Endometrium (tissue), 2 donors: ENCODE data around the gene ARID1B.

Source experiments
- FAIRE-seq: peaks from 2 replicates; lab custom pipeline; 2012; peaks lifted over from hg19 to GRCh38; lab: Jason Lieb, UNC
- donor health status: control.
- donor health status: control.

Gene ARID1B

DNA sequence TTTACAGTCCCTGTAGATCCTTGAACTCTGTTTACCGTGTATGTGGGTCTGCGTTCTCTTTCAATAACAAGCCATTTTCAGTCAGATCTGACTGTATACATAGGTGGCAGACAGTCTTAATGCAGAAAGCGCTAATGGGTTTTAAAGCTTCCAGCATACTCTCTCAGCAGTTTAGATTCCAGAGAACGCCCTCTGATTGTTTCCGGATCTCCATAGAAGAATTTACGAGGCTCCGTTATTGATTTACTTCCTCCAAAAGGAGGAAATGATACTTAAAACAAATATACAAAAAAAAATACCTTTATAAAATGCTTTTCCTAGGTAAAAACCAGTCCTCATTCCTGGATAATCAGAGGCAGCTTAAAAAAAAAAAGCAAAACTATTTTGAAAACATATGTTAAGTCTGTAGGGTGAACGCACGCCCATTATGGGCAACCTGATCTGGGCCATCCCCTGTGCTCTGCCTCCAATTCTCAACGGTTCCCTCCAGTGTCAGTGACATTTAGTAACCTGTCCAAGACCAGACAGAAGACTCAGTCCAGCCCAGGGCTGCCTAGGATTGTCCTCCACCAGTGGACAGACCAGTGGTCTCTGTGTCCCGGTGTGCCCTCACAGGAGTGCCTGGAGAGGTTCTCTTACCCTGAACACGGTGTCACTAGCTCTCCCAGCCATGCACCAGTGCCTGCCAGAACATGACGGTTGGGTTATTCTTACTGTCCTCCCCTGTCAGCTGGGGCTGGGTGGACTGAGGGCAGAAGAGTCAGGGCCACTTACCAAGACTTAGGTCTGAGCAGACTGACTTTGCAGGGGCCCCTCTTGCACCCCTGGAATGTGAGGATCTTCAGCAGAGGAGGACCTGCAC lies 217.3 kb downstream of the ARID1B start:
- FAIRE-seq, result no peak

DNA sequence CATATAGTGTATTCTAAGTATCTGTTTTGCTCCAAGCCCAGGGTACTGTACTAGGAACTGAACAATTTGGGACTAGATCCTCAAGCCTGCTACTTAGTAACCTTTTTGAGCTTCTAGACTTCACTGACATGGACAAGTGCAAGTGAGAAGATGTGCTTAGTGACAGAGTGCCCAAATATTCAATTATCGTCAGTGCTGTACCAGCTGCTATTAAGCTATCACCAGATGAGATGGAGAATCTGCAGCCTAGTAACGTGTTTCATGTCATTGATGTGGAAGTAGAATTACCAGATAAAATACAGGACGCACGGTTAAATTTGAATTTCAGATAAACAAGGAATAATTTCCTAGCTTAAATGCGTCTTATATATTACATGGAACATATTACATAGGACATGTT lies 218.3 kb downstream of the ARID1B start:
- no peak for FAIRE-seq

GRCh38 chr6:156996265-156996664 lies 219.1 kb downstream of the ARID1B start:
- no peak for FAIRE-seq

GRCh38 chr6:156998794-156999330 lies 221.7 kb downstream of the ARID1B start:
- no peak for FAIRE-seq

- no peak for FAIRE-seq
These were observed 222.6 kb downstream of the ARID1B start for GRCh38 chr6:156999762-157000161.

DNA sequence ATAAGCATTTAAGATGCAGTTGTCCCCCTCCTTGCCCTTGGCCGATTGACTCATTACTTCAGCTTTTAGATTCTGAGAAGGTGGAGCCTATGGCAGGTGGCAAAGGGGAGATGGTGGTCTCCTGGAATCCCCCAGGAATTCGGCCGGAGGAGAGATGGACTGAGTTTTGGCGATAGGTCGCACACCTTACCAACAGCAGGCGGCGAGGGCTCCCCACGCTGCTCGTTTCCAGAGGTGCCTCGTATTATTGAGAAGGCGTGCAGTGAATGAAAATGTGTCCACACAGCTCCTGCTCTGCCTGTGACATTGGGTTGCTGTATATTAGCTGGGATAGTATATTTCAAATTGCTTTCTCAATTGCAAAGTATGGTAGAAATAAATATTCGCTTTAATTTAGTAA lies 224.5 kb downstream of the ARID1B start:
- no peak for FAIRE-seq

DNA sequence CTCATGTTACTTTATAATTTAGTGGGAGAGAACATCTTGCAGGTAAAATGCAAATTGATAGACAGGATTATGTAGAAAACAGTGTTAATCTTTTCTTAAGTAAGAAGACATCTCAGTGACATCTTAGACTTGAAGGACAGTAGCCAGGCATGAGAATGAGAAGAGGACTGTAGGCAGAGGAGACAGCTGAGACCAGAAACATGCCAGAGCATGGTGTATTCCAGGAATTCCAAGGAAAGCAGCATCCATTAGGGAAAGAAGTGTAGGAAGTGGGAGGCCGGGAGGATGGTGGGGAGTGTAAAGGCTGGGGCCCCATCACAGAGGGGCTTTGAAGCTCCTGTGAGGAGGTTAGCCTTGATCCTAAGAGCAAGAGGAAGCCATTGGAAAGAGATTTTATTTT lies 225.6 kb downstream of the ARID1B start:
- FAIRE-seq, result no peak

DNA sequence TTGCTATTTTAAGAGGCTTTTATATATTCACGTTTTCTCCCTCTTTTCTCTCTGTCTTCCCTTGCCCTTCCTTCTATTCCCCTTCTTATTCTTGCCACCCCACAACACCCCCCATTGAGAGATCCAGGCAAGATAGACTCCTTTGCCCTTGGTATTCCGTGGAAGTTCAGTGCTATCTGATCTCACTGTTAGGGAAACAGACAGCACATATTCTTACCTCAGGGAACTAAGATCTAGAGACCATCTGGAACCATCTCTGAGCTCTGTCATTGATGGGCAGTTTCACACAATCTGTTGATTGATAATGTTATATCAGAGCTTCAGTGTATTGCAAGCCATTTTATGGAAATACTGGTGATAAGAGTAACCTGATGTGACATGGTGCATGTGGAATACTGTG lies 228.8 kb downstream of the ARID1B start:
- FAIRE-seq, result no peak

DNA sequence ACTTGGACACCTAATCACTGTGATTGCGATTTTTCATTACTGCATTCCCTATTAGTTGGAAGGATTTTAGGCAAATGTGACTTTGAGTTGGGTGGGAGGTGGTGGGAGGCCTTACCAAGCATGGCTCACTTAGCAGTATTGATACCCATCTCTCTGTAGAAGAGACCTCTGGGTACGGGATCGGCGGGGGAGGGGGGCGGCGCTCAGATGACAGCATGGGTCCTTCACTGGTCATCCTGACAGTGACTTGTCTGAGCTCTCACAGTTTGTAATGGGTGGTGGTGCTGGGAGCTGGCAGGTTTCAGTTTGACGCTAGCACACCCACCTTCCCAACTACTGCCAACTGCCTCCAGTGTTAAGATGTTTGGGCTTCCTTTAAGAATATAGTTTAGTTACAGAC lies 231.4 kb downstream of the ARID1B start:
- FAIRE-seq, result no peak

DNA sequence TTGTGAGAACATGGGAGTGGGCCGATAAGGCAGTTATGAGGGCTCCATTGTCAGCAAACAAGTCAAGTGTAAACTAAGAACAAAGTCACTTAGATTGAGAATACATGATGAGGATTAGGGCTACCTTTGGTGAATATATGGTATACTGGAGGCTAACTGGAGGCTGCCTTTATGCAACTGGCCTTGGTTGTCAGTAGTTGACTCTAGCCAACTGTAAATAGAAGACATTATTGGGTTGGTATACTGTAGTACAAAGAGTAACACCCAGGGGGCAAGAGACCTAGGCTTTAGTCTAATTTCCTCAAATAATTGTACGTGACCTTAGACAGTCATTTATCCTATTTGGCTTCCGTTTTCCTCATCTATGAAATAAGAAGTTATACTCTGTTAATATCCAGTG lies 235.2 kb downstream of the ARID1B start:
- no peak for FAIRE-seq

- FAIRE-seq, result no peak
These were observed 236.6 kb downstream of the ARID1B start for GRCh38 chr6:157013649-157014304.

DNA sequence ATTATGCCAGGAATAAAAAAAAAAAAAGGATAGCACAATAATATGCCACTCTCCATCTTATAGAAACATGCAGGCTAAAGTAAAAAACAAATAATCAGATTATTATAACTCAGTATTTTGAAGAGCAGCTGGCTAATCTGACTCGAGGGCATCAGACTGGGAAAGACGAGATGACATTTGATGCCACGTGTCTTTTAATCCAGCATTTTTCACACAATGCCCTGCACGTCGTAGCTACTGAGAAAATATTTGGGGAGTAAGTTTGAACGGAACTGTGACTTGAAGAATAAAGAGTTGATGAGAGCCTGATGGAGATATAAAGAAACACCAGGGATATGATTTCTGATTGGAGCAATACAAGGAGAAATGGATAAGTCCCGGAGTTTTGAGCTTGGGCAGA lies 237.7 kb downstream of the ARID1B start:
- no peak for FAIRE-seq

GRCh38 chr6:157017022-157017421 lies 239.8 kb downstream of the ARID1B start:
- no peak for FAIRE-seq

DNA sequence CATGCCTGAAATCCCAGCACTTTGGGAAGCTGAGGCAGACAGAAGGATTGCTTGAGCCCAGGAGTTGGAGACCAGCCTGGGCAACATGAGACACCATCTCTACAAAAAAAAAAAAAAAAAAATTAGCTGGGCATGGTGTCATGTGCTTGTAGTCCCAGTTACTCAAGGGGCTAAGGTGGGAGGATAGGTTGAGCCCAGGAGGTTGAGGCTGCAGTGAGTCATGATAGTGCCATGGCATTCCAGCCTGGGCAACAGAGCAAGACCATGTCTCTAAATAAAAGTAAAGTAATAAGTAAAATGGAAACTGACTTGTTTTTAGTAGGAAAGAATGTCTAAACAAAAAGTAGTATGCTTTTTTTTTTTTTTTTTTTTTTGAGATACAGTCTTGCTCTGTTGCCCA lies 240.7 kb downstream of the ARID1B start:
- FAIRE-seq, result no peak

DNA sequence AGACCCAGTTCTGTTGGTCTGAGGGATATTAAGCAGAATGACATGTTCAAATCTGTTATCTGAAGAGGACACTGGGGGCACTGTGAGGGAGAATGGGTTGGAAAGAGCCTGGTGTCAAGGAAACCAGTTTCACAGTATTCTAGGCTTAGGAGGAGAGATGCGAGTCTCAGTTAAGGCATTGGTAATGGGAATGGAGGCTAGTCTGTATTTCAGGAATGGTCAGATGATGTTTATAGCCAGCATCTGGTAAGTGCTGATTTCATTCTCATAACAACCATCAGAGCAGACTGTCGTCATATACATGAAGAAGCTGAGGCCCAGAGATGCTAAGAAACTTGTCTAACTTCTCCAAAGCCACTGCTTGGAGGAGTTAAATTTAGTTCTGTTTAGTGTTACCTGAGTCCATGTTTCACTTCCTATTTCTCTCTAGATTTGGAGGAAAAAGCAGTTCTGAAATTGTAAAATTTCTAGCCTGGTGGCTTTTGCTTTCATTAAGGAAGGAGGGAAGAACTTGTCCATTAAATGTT lies 242.0 kb downstream of the ARID1B start:
- no peak for FAIRE-seq

DNA sequence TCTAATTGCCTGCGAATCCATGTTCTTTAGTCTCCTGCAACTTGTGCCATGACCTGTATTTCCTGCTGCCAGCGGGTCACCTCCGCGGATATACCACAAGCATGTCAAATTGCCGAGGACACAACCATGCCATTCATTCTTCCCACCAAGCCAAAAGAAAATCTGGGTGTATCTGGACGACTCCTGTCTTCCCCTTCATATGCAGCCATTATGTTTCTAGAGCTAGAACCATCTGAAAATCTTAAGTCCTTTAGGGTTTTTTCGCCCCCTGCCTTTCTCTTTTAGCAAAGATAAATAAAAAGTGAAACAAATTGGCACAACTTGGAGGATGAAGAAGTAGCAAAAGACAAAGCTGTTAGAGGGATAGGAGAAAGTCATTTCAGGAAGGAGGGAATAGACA lies 242.6 kb downstream of the ARID1B start:
- FAIRE-seq, result no peak

DNA sequence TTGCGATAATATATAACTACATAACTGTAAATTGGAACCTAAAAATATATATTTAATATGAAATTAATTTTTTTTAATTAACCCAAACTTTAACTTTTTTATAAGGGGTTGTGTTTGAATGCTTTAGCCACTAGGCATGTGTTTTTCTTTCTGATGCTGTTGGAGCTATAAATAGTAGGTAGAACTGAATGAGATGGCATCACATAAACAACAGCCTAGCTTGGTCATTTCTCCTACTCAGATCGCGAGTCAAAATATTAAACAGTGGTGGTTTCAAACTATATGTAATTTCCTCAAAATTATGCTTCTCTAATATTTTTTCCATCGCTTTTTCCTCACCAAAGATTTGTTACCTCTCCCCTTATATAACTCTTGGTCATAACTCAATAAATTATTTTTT lies 243.2 kb downstream of the ARID1B start:
- FAIRE-seq, result peak; percentile 35

GRCh38 chr6:157020881-157021343 lies 243.7 kb downstream of the ARID1B start:
- FAIRE-seq, result no peak

DNA sequence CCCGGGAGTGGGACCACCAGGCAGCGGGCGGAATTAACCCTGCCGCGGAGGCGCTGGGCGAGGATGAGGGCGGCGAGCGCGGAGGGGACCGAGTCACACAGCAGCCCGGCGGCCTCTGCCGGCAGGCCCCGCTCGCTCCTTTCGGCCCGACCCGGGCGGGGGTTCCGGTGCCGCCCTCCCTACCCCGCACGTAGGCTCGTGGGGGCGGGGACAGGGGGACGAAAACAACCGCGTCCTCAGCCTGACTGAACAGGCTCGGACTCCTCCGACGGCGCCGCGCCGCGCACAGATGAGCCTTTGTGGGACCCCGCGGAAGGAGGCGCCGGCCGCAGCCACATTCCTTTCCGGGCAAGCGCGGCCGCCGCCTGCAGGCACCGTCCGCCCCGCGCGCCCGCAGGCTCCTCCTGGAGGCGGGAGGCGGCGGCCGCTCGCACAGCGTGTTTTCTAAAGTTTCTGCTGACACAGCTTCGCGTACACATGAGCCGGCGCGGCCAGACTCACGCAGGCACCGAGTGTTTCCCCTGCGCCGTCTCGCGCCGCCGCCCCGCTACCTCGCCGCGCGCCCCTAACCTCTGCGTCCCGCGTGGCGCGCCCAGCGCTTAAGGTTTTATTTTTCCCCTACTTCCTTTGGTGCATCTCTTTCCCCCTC lies 244.3 kb downstream of the ARID1B start:
- no peak for FAIRE-seq

DNA sequence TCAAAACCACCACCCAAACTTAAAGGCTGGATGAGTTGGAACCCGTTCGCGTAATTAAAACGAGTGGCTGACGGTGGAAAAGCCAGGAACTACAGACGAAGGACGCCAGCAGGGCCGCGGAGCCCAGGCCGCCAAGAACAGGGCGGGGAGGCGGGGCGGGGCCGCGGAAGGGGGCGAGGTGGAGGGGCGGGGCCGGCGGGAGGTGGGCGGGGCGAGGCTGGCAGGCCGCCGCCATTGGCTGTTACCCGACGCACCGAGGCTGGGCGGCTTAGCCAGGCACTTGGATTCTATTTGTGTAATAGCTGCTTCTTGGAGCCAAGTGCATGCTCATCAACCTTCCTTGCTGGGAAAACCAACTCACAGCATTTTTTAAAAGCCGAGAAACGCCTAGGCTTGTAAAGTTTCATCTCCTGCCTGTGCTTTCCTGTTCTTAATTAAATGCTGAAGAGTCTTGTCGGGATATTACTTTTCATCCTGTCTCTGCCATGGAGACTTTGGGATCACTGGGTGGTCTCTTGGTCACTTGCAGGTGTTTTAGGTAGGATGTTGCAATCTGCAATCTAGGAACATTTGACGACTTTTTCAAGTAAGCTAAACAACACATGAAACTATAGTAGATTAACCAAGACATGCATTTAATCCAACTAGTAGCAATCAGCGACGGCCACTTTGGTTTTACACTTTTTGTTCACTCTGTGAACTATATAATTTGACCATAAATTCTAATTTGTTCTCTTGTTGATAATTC lies 245.0 kb downstream of the ARID1B start:
- peak; percentile 23 for FAIRE-seq

- no peak for FAIRE-seq
These were observed 246.8 kb downstream of the ARID1B start for GRCh38 chr6:157023958-157024357.

- FAIRE-seq, result no peak
These were observed 247.6 kb downstream of the ARID1B start for GRCh38 chr6:157024745-157025144.
